SK-N-SH (cell line): ENCODE measurements around the gene C5orf63. TPM values are rescaled to one million over a fixed set of nuclear protein-coding genes. Genes with fewer than 3 reads are reported as not detected.

Source experiments
- CTCF ChIA-PET: fragments of 300-600, 350-600 bp; formaldehyde crosslinking; extraction: SDS; loops from one replicate; lab custom pipeline; 2021; lab: Yijun Ruan, JAX
- POLR2A ChIA-PET: fragments of 350-600 bp; sonication (Branson Sonifier 250); formaldehyde crosslinking; extraction: SDS; loops from one replicate; lab custom pipeline; 2020; ENCODE audit warnings: antibody characterized with exemption, inconsistent platforms; lab: Yijun Ruan, JAX
- DNase-seq: peaks from one replicate; pipeline ENCODE4 v3.0.0; 2012
- H2AFZ ChIP-seq: fragments of 200-600 bp; sonication (generic); 2 replicates; pipeline ENCODE4 v1.8.1; 2016; ENCODE audit warnings: antibody characterized with exemption, mild to moderate bottlenecking, low read depth
- H3F3A ChIP-seq: fragments of 200-600 bp; sonication (generic); replicated peaks from 2 replicates; pipeline ENCODE3; 2016; ENCODE audit warnings: antibody characterized with exemption, mild to moderate bottlenecking; ENCODE audit not compliant: insufficient read depth
- H3K27ac ChIP-seq, 2 experiments: fragments of 200-500 bp in 1 of 2; fragments of 200-600 bp in 1 of 2; sonication (Bioruptor generic) in 1 of 2; sonication (generic), shearing (Covaris generic) in 1 of 2; 2 replicates each; pipeline versions ENCODE4 v1.5.1 to v1.6.1; 2014 to 2016; ENCODE audit warnings: low read depth in 2 of 2, inconsistent platforms in 1 of 2, low read length in 1 of 2, mild to moderate bottlenecking in 1 of 2, mixed read lengths in 1 of 2
- H3K27me3 ChIP-seq: fragments of 200-600 bp; sonication (generic), shearing (Covaris generic); 2 replicates; pipeline ENCODE4 v1.6.1; 2016; ENCODE audit warnings: mixed run types; ENCODE audit not compliant: insufficient read depth
- H3K36me3 ChIP-seq, 2 experiments: fragments of 200-500 bp in 1 of 2; fragments of 200-600 bp in 1 of 2; sonication (Bioruptor generic) in 1 of 2; sonication (generic) in 1 of 2; replicated peaks in 1 of 2; 2 replicates each; pipeline versions ENCODE3 to v1.5.1; 2014 to 2016; ENCODE audit warnings: low read length in 1 of 2, mild to moderate bottlenecking in 1 of 2; ENCODE audit not compliant: insufficient read depth in 2 of 2, control insufficient read depth in 1 of 2
- H3K4me1 ChIP-seq, 2 experiments: fragments of 200-500 bp in 1 of 2; fragments of 200-600 bp in 1 of 2; sonication (Bioruptor generic) in 1 of 2; sonication (generic), shearing (Covaris generic) in 1 of 2; 2 replicates each; pipeline versions ENCODE4 v1.5.1 to v1.6.1; 2014 to 2016; ENCODE audit warnings: low read depth in 1 of 2, low read length in 1 of 2, mixed run types in 1 of 2; ENCODE audit not compliant: insufficient read depth in 2 of 2, control insufficient read depth in 1 of 2
- H3K4me2 ChIP-seq: fragments of 200-600 bp; sonication (generic), shearing (Covaris generic); 2 replicates; pipeline ENCODE4 v1.6.1; 2017; ENCODE audit warnings: mixed run types
- H3K4me3 ChIP-seq, 2 experiments: fragments of 200-500 bp in 1 of 2; fragments of 200-600 bp in 1 of 2; sonication (Bioruptor generic) in 1 of 2; sonication (generic), shearing (Covaris generic) in 1 of 2; 2 replicates each; pipeline versions ENCODE4 v1.5.1 to v1.8.1; 2014 to 2016; ENCODE audit warnings: low read depth in 2 of 2, inconsistent platforms in 1 of 2, low read length in 1 of 2, mild to moderate bottlenecking in 1 of 2, mixed read lengths in 1 of 2, moderate library complexity in 1 of 2
- H3K79me2 ChIP-seq: fragments of 200-600 bp; sonication (generic); 2 replicates; pipeline ENCODE4 v1.8.1; 2017; ENCODE audit warnings: mild to moderate bottlenecking; ENCODE audit not compliant: insufficient read depth
- H3K9ac ChIP-seq: fragments of 200-600 bp; sonication (generic); 2 replicates; pipeline ENCODE4 v1.6.1; 2017; ENCODE audit warnings: mixed run types
- H3K9me2 ChIP-seq: fragments of 200-600 bp; sonication (generic); 2 replicates; pipeline ENCODE4 v1.6.1; 2017; ENCODE audit warnings: mixed run types
- H3K9me3 ChIP-seq: fragments of 200-600 bp; sonication (generic); 2 replicates; pipeline ENCODE4 v1.6.1; 2017; ENCODE audit warnings: mixed run types, mild to moderate bottlenecking, moderate library complexity
- H4K20me1 ChIP-seq: fragments of 200-600 bp; sonication (generic); 2 replicates; pipeline ENCODE4 v1.6.1; 2017; ENCODE audit warnings: mild to moderate bottlenecking, mixed run types; ENCODE audit not compliant: insufficient read depth
- CHD2 ChIP-seq: fragments of 150-350 bp; IDR thresholded peaks from 2 replicates; pipeline ENCODE4 v1.6.1; 2018; ENCODE audit warnings: low read length; ENCODE audit not compliant: partially characterized antibody
- CTCF ChIP-seq: fragments of 200-600 bp; sonication (generic); IDR thresholded peaks from 2 replicates; pipeline ENCODE4 v1.6.1; 2017; ENCODE audit warnings: antibody characterized with exemption, mild to moderate bottlenecking, moderate library complexity
- ELF1 ChIP-seq: IDR thresholded peaks from 2 replicates; pipeline ENCODE4 v1.4.0; 2012
- EZH2phosphoT487 ChIP-seq: fragments of 200-600 bp; sonication (generic); IDR thresholded peaks from 2 replicates; pipeline ENCODE4 v1.6.1; 2017; ENCODE audit warnings: low read depth, mixed run types, mild to moderate bottlenecking, antibody characterized with exemption, moderate library complexity, borderline replicate concordance
- FOSL2 ChIP-seq: IDR thresholded peaks from 2 replicates; pipeline ENCODE4 v1.4.0; 2012; ENCODE audit warnings: low read depth, mild to moderate bottlenecking, moderate library complexity, borderline replicate concordance
- FOXJ3 ChIP-seq: sonication (generic); formaldehyde crosslinking; IDR thresholded peaks from 2 replicates; pipeline ENCODE4 v1.5.1; 2020; ENCODE audit warnings: mild to moderate bottlenecking, missing genetic modification reagents
- FOXM1 ChIP-seq: IDR thresholded peaks from 2 replicates; pipeline ENCODE4 v1.4.0; 2012; ENCODE audit warnings: low read depth, mild to moderate bottlenecking
- IRF3 ChIP-seq: fragments of 150-350 bp; IDR thresholded peaks from 2 replicates; pipeline ENCODE4 v1.6.1; 2016; ENCODE audit warnings: mild to moderate bottlenecking, low read depth, low read length
- JUND ChIP-seq: IDR thresholded peaks from 2 replicates; pipeline ENCODE4 v1.4.0; 2012
- MEF2A ChIP-seq: IDR thresholded peaks from 2 replicates; pipeline ENCODE4 v1.4.0; 2012; ENCODE audit warnings: low read depth, borderline replicate concordance
- MXI1 ChIP-seq: IDR thresholded peaks from 2 replicates; pipeline ENCODE4 v1.6.1; 2012; ENCODE audit warnings: mild to moderate bottlenecking, low read depth, low read length, improper control_type of control experiment
- NFIC ChIP-seq: IDR thresholded peaks from 2 replicates; pipeline ENCODE4 v1.4.0; 2012; ENCODE audit warnings: borderline replicate concordance
- PBX3 ChIP-seq: IDR thresholded peaks from 2 replicates; pipeline ENCODE4; 2012
- RAD21 ChIP-seq: IDR thresholded peaks from 2 replicates; pipeline ENCODE4 v1.6.1; 2012; ENCODE audit warnings: mild to moderate bottlenecking, low read length
- RCOR1 ChIP-seq: fragments of 150-350 bp; IDR thresholded peaks from 2 replicates; pipeline ENCODE4 v1.6.1; 2017; ENCODE audit warnings: antibody characterized with exemption, low read length
- RFX5 ChIP-seq: IDR thresholded peaks from 2 replicates; pipeline ENCODE4 v1.6.1; 2012; ENCODE audit warnings: mild to moderate bottlenecking, improper control_type of control experiment, low read length
- RXRA ChIP-seq: IDR thresholded peaks from 2 replicates; pipeline ENCODE4 v1.4.0; 2012; ENCODE audit warnings: low read depth, mild to moderate bottlenecking, borderline replicate concordance
- TAF1 ChIP-seq: IDR thresholded peaks from 2 replicates; pipeline ENCODE4 v1.6.1; 2012; ENCODE audit warnings: low read depth, mild to moderate bottlenecking, low read length, moderate library complexity, borderline replicate concordance
- TCF12 ChIP-seq: IDR thresholded peaks from 2 replicates; pipeline ENCODE4 v1.4.0; 2012
- TEAD4 ChIP-seq: IDR thresholded peaks from 2 replicates; pipeline ENCODE4 v1.4.0; 2012; ENCODE audit warnings: mild to moderate bottlenecking, borderline replicate concordance; ENCODE audit not compliant: insufficient read depth
- USF1 ChIP-seq: IDR thresholded peaks from 2 replicates; pipeline ENCODE4 v1.4.0; 2012; ENCODE audit warnings: low read depth, borderline replicate concordance
- USF2 ChIP-seq: fragments of 150-350 bp; IDR thresholded peaks from 2 replicates; pipeline ENCODE4 v1.6.1; 2017; ENCODE audit warnings: antibody characterized with exemption, low read length, low read depth, borderline replicate concordance
- YY1 ChIP-seq: IDR thresholded peaks from 2 replicates; pipeline ENCODE4 v1.4.0; 2012; ENCODE audit warnings: low read depth, mild to moderate bottlenecking
- ZBTB33 ChIP-seq: IDR thresholded peaks from 2 replicates; pipeline ENCODE4 v1.4.0; 2012; ENCODE audit warnings: low read depth, borderline replicate concordance
- WGBS: methylation state at CpG from one replicate; pipeline ENCODE4 v1.1.6; 2017; ENCODE audit warnings: low lambda C conversion rate; 5-methylcytosine and 5-hydroxymethylcytosine counted together
- polyA plus RNA-seq, 3 experiments: library from polyadenylated mRNA; depleted of rRNA; stranded (reverse); fragments of >200 nt; gene quantifications; 2 replicates each; pipeline ENCODE4 v1.2.3, GENCODE V29; 2012

The C5orf63 gene
- 3.6 and 4.9 TPM in 2 replicates for polyA plus RNA-seq (2012; rRNA removed)
- polyA plus RNA-seq (2012; cell fraction: cytosol; rRNA removed) = 3.5 and 4.5 TPM in 2 replicates
- 3.8 and 8.7 TPM in 2 replicates for polyA plus RNA-seq (2012; cell fraction: nucleus; rRNA removed)

- H3K4me2 ChIP-seq = peak within 1 kb of the TSS; percentile 76
- H3F3A ChIP-seq = peaks cover 15% of the 10 kb centered on the region
- H3K9me2 ChIP-seq = no peaks in the 10 kb centered on the region
- H4K20me1 ChIP-seq = no peaks in the 10 kb centered on the region
- H3K27ac ChIP-seq = peak within 1 kb of the TSS in 1 of 2 experiments; percentile 64; a peak in 2 of 4 replicates
- peak within 1 kb of the TSS; percentile 89 for H2AFZ ChIP-seq
- peak within 1 kb of the TSS; percentile 54 to 67 for H3K4me3 ChIP-seq
- WGBS = 31% methylated on average over 51 of the region's 56 CpGs
- H3K9me3 ChIP-seq = no peaks in the 10 kb centered on the region
- H3K9ac ChIP-seq = peak within 1 kb of the TSS; percentile 52; the same call in 1 of the 2 replicates
- POLR2A ChIA-PET = interaction anchor here (1.0 kb wide), 1 partner anchor 26 kb away, joined by 3 read pairs; no protein-coding TSS in a partner anchor
- CTCF ChIA-PET = interaction anchor here (0.9 to 1.6 kb wide), 5 partner anchors 9 to 418 kb away, joined by 3 to 7 read pairs (median 4); no protein-coding TSS in a partner anchor
- no peaks in the 10 kb centered on the region for H3K36me3 ChIP-seq
- H3K4me1 ChIP-seq = peaks cover 3 to 7% of the 10 kb centered on the region in 2 experiments; a peak in 2 of 4 replicates
- peak; percentile 86 for DNase-seq
- no peaks in the 10 kb centered on the region for H3K27me3 ChIP-seq
- no peaks in the 10 kb centered on the region for H3K79me2 ChIP-seq
- TF ChIP-seq EZH2phosphoT487 (no peak), TEAD4 (no peak), FOXJ3 (CRISPR knock-in tag) (no peak), RXRA (0 out of 2 replicates have a peak, but pooled peaks have one; percentile 5), TCF12 (no peak), YY1 (peak; percentile 29; the same call in 1 of the 2 replicates), TAF1 (0 out of 2 replicates have a peak, but pooled peaks have one; percentile 35), ZBTB33 (no peak), NFIC (no peak), USF2 (no peak), ELF1 (peak; percentile 76; the same call in 1 of the 2 replicates), MEF2A (no peak), IRF3 (no peak), RCOR1 (no peak), CTCF (no peak), USF1 (peak; percentile 18; the same call in 1 of the 2 replicates), MXI1 (peak; percentile 58; the same call in 1 of the 2 replicates), FOSL2 (no peak), RFX5 (no peak), CHD2 (peak; percentile 40), JUND (no peak), PBX3 (no peak), RAD21 (no peak), FOXM1 (no peak)
Observed at GRCh38 chr5:127072861-127073846, at the start of gene C5orf63. Gene C5orf63, minus strand, starts transcription at chr5:127073502. Its CDS starts 14,507 bp downstream, at chr5:127058995.
